NT2/D1 (cell line): Measurements from ENCODE around the gene U2SURP.

Source experiments
- SUZ12 ChIP-seq: IDR thresholded peaks from 2 replicates; pipeline ENCODE4 v1.6.1; 2011; ENCODE audit not compliant: insufficient read length, insufficient read depth; ENCODE audit errors: extremely low read depth
- ZNF274 ChIP-seq: IDR thresholded peaks from 2 replicates; pipeline ENCODE4 v1.6.1; 2011; ENCODE audit warnings: mild to moderate bottlenecking, low read depth, low read length

GRCh38 chr3:143081844-143082778 is 80.7 kb downstream of the U2SURP start:
- no peak for TF ChIP-seq ZNF274
- no peak for TF ChIP-seq SUZ12
